NB4 (cell line): ENCODE measurements around the gene VGLL2.

ENCODE experiments used
- CTCF ChIP-seq: IDR thresholded peaks from one replicate; pipeline ENCODE4 v1.5.1; 2012; ENCODE audit warnings: low read depth, low read length
- POLR2A ChIP-seq: IDR thresholded peaks from 2 replicates; pipeline ENCODE4 v1.6.1; 2011; ENCODE audit warnings: mild to moderate bottlenecking; ENCODE audit not compliant: insufficient read length; ENCODE audit errors: extremely low read depth

GRCh38 chr6:117304446-117304845, 39.1 kb downstream of the VGLL2 start:
- TF ChIP-seq CTCF (no peak), POLR2A (no peak)
